GM23248 (cell line): ENCODE data around the gene CTNND2. TPM values are rescaled to one million over a fixed set of nuclear protein-coding genes. Genes with fewer than 3 reads are reported as not detected.

Source experiments
- DNase-seq: peaks from one replicate; pipeline ENCODE4 v3.0.0-alpha.2; 2015
- H2AFZ ChIP-seq: fragments of 200-600 bp; sonication (generic); 2 replicates; pipeline ENCODE4 v1.6.1; 2016; ENCODE audit warnings: antibody characterized with exemption
- H3F3A ChIP-seq: fragments of 200-600 bp; sonication (generic); 2 replicates; pipeline ENCODE4 v1.6.1; 2016; ENCODE audit warnings: mild to moderate bottlenecking, antibody characterized with exemption, mixed run types; ENCODE audit not compliant: insufficient read depth
- H3K27ac ChIP-seq: fragments of 200-600 bp; sonication (generic); 2 replicates; pipeline ENCODE4 v1.5.1; 2016; ENCODE audit warnings: mild to moderate bottlenecking
- H3K27me3 ChIP-seq: fragments of 200-600 bp; sonication (generic); replicated peaks from 2 replicates; pipeline ENCODE4 v1.6.1; 2016; ENCODE audit warnings: mild to moderate bottlenecking; ENCODE audit not compliant: insufficient read depth
- H3K36me3 ChIP-seq: fragments of 200-600 bp; sonication (generic); 2 replicates; pipeline ENCODE4 v1.6.1; 2016; ENCODE audit warnings: low read depth, mild to moderate bottlenecking
- H3K4me1 ChIP-seq: fragments of 200-600 bp; sonication (generic); 2 replicates; pipeline ENCODE4 v1.6.1; 2016; ENCODE audit warnings: mild to moderate bottlenecking; ENCODE audit not compliant: insufficient read depth
- H3K4me2 ChIP-seq: fragments of 200-600 bp; sonication (generic); one replicate; pipeline ENCODE4 v1.6.1; 2016; ENCODE audit warnings: mild to moderate bottlenecking; ENCODE audit not compliant: unreplicated experiment
- H3K4me3 ChIP-seq: fragments of 200-600 bp; sonication (generic); 2 replicates; pipeline ENCODE4 v1.5.1; 2016; ENCODE audit warnings: mild to moderate bottlenecking
- H3K79me2 ChIP-seq: fragments of 200-600 bp; sonication (generic); 2 replicates; pipeline ENCODE4 v1.6.1; 2016; ENCODE audit warnings: mild to moderate bottlenecking; ENCODE audit not compliant: insufficient read depth
- H3K9ac ChIP-seq: fragments of 200-600 bp; sonication (generic); 2 replicates; pipeline ENCODE4 v1.6.1; 2016; ENCODE audit warnings: mild to moderate bottlenecking
- H3K9me2 ChIP-seq: fragments of 200-600 bp; sonication (generic); 2 replicates; pipeline ENCODE4 v1.6.1; 2016; ENCODE audit warnings: mixed run types, mild to moderate bottlenecking, moderate library complexity; ENCODE audit not compliant: insufficient read depth
- H3K9me3 ChIP-seq: fragments of 200-600 bp; sonication (generic); one replicate; pipeline ENCODE4 v1.6.1; 2017; ENCODE audit warnings: low read depth
- H4K20me1 ChIP-seq: fragments of 200-600 bp; sonication (generic); 2 replicates; pipeline ENCODE4 v1.6.0; 2016; ENCODE audit not compliant: insufficient read depth
- EZH2 ChIP-seq: fragments of 200-600 bp; sonication (generic); IDR thresholded peaks from 2 replicates; pipeline ENCODE4 v1.6.1; 2018; ENCODE audit warnings: antibody characterized with exemption, mild to moderate bottlenecking; ENCODE audit not compliant: insufficient read depth, poor library complexity, severe bottlenecking
- EZH2phosphoT487 ChIP-seq: fragments of 200-600 bp; sonication (generic); IDR thresholded peaks from 2 replicates; pipeline ENCODE4 v1.6.1; 2018; ENCODE audit warnings: antibody characterized with exemption, moderate library complexity, mild to moderate bottlenecking, low read depth; ENCODE audit not compliant: insufficient read depth
- WGBS, 2 experiments: methylation state at CpG; one replicate each; pipeline ENCODE4 v1.1.6; 2015 to 2017; ENCODE audit warnings: low lambda C conversion rate in 2 of 2, low coverage in 1 of 2; ENCODE audit errors: missing lambda C conversion rate in 2 of 2; 5-methylcytosine and 5-hydroxymethylcytosine counted together
- in situ Hi-C: fragments of 300-500 bp; cut with MboI; formaldehyde crosslinking; loops from 2 replicates; pipeline ENCODE4 v1.15.0; 2020
- polyA plus RNA-seq: library from polyadenylated mRNA; unstranded; fragments of >200 nt; fragmentation: Nextera tagmentation; extraction: Ambion mirVana; gene quantifications from 2 replicates; pipeline ENCODE4 v1.2.1, GENCODE V29; 2016
- total RNA-seq: library from RNA; depleted of rRNA; stranded (reverse); fragments of >200 nt; shearing (Covaris generic); gene quantifications from 2 replicates; pipeline ENCODE4 v1.2.3, GENCODE V29; 2014

The CTNND2 gene
- total and polyA plus RNA-seq, 2 experiments from 2014 or later, result not detected

GRCh38 chr5:11443831-11444230 lies 460.4 kb downstream of the CTNND2 start:
- in situ Hi-C loops, result no loop called here
- no peak overlapping the region for H3K4me2 ChIP-seq
- DNase-seq, result no peak
- no peak for TF ChIP-seq EZH2
- no peak for TF ChIP-seq EZH2phosphoT487
- no peak overlapping the region for H3K27ac ChIP-seq
- no peak overlapping the region for H3K9ac ChIP-seq
- no peaks in the 10 kb centered on the region for H3K9me3 ChIP-seq
- H3F3A ChIP-seq, result no peaks in the 10 kb centered on the region
- H3K79me2 ChIP-seq, result no peaks in the 10 kb centered on the region
- 20 to 22% methylated on average over 3 of the region's 3 CpGs for WGBS, 2 experiments
- no peaks in the 10 kb centered on the region for H3K27me3 ChIP-seq
- H4K20me1 ChIP-seq, result no peaks in the 10 kb centered on the region
- no peak overlapping the region for H3K4me3 ChIP-seq
- H3K9me2 ChIP-seq, result no peaks in the 10 kb centered on the region
- no peak overlapping the region for H2AFZ ChIP-seq
- H3K36me3 ChIP-seq, result no peaks in the 10 kb centered on the region
- H3K4me1 ChIP-seq, result no peaks in the 10 kb centered on the region

DNA sequence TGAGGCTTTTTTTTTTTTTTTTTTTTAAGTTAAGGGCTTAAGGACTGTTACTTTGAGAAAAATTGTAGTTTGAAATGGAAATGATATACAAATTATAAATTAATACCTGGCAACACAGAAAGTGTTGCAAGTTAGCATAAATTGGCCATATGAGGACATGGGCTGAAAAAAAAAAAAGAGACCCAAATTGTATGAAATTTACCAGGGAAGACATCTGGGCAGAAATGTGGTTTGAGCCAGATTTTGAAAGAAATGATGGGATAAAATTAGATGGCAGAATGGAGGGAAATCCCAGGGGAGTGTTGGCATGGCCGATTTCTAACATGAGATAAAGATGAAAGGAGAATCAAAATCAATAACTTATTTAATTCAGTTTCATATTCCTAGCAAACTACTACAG lies 472.1 kb downstream of the CTNND2 start:
- Histone ChIP-seq H3F3A (no peaks in the 10 kb centered on the region), H3K9me3 (no peaks in the 10 kb centered on the region), H3K4me1 (no peaks in the 10 kb centered on the region), H4K20me1 (no peaks in the 10 kb centered on the region), H3K27ac (no peak overlapping the region), H2AFZ (no peak overlapping the region), H3K9ac (no peak overlapping the region), H3K79me2 (no peaks in the 10 kb centered on the region), H3K27me3 (no peaks in the 10 kb centered on the region), H3K4me2 (no peak overlapping the region), H3K4me3 (no peak overlapping the region), H3K36me3 (no peaks in the 10 kb centered on the region), H3K9me2 (no peaks in the 10 kb centered on the region)
- 3 to 4% methylated on average over 1 of the region's 1 CpG for WGBS, 2 experiments
- DNase-seq, result no peak
- TF ChIP-seq EZH2phosphoT487, result no peak
- no peak for TF ChIP-seq EZH2
- in situ Hi-C loops, result no loop called here

GRCh38 chr5:11429254-11429653 lies 475.0 kb downstream of the CTNND2 start:
- Histone ChIP-seq H3K9me3 (no peaks in the 10 kb centered on the region), H3K9ac (no peak overlapping the region), H2AFZ (no peak overlapping the region), H3K9me2 (no peaks in the 10 kb centered on the region), H3K79me2 (no peaks in the 10 kb centered on the region), H4K20me1 (no peaks in the 10 kb centered on the region), H3K27me3 (no peaks in the 10 kb centered on the region), H3K4me3 (no peak overlapping the region), H3K27ac (no peak overlapping the region), H3K36me3 (no peaks in the 10 kb centered on the region), H3K4me1 (no peaks in the 10 kb centered on the region), H3F3A (no peaks in the 10 kb centered on the region), H3K4me2 (no peak overlapping the region)
- 11% methylated on average over 7 of the region's 7 CpGs for WGBS, 2 experiments
- in situ Hi-C loops, result no loop called here
- DNase-seq, result no peak
- no peak for TF ChIP-seq EZH2
- no peak for TF ChIP-seq EZH2phosphoT487

DNA sequence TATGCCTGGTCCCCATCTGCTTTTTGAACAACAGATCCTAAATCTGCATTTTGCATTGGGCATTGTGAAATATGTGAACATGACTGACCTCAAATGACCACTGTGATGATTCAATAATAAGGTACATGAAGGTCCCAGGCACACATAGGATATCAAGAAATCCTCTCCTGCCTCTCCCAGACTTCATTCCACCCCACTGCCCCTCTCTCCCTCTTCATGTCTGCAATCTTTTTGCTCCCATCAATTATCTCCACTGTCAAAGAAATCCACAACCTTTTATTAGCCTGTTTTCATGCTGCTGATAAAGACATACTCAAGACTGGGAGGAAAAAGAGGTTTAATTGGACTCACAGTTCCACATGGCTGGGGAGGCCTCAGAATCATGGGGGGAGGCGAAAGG lies 476.7 kb downstream of the CTNND2 start:
- Histone ChIP-seq H3K9ac (no peak overlapping the region), H3K79me2 (no peaks in the 10 kb centered on the region), H3F3A (no peaks in the 10 kb centered on the region), H3K4me1 (no peaks in the 10 kb centered on the region), H3K9me3 (no peaks in the 10 kb centered on the region), H3K27me3 (no peaks in the 10 kb centered on the region), H3K9me2 (no peaks in the 10 kb centered on the region), H3K36me3 (no peaks in the 10 kb centered on the region), H4K20me1 (no peaks in the 10 kb centered on the region), H2AFZ (no peak overlapping the region), H3K4me2 (no peak overlapping the region), H3K4me3 (no peak overlapping the region), H3K27ac (no peak overlapping the region)
- in situ Hi-C loops, result no loop called here
- WGBS, 2 experiments, result 5 to 17% methylated on average over 1 of the region's 1 CpG
- TF ChIP-seq EZH2phosphoT487 (no peak), EZH2 (no peak)
- DNase-seq, result no peak

DNA sequence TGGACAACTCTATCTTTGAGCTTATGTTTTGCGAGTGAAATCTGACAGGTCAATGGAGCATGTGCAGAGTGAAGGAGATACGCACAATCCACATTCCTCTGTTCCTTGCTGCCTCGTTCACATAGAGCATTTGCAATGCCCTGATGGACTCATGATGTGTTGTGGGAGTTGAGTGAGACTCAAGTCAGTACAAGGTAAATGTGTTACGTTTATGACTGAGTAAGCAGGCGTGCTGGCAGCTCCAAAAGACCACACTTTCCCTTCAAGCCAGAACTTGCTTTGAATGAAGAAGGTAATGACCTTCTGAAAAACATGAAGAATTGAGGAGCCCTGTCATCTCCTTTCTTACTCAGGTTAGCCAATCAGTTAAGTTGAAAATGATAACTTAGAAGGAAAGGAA lies 477.8 kb downstream of the CTNND2 start:
- Histone ChIP-seq H3K9me3 (no peaks in the 10 kb centered on the region), H3K27me3 (no peaks in the 10 kb centered on the region), H3K4me3 (no peak overlapping the region), H3F3A (no peaks in the 10 kb centered on the region), H3K9me2 (no peaks in the 10 kb centered on the region), H3K79me2 (no peaks in the 10 kb centered on the region), H2AFZ (no peak overlapping the region), H3K36me3 (no peaks in the 10 kb centered on the region), H3K4me2 (no peak overlapping the region), H3K9ac (no peak overlapping the region), H4K20me1 (no peaks in the 10 kb centered on the region), H3K27ac (no peak overlapping the region), H3K4me1 (no peaks in the 10 kb centered on the region)
- WGBS, 2 experiments, result 31 to 34% methylated on average over 5 of the region's 5 CpGs
- TF ChIP-seq EZH2phosphoT487 (no peak), EZH2 (no peak)
- in situ Hi-C loops, result no loop called here
- DNase-seq, result no peak
